ENCODE measurements around the gene SESTD1. TPM values are rescaled to one million over a fixed set of nuclear protein-coding genes. Genes with fewer than 3 reads are reported as not detected.

SESTD1 gene
- 16.5 to 24.3 TPM (median 23.7 TPM) in 5 replicates for total RNA-seq (2022; extraction: Qiagen RNA extraction)

GRCh38 chr2:179264368-179265081 lies at the start of gene SESTD1:
SESTD1 (minus strand) TSS chr2:179264832; CDS start chr2:179191841, 72,991 bp downstream.

Other genes with a start within 250 kb of the SESTD1 start
- not detected in 5 replicates for gene CCDC141, start 214.7 kb downstream of the SESTD1 start, total RNA-seq (2022; extraction: Qiagen RNA extraction)